ENCODE results near the gene WSB1. TPM values are rescaled to one million over a fixed set of nuclear protein-coding genes. Genes with fewer than 3 reads are reported as not detected.
A peak's percentile ranks its signal among the peaks of the same experiment; 100 is the strongest.

The WSB1 gene
- total RNA-seq, 2 donors from 2014 or later, result 214 to 284 TPM

GRCh38 chr17:27351759-27352158, 57.8 kb downstream of the WSB1 start:
- H3K36me3 ChIP-seq, result no peaks in the 10 kb centered on the region
- no peaks in the 10 kb centered on the region for H3K9me3 ChIP-seq
- H3K27me3 ChIP-seq (replicated peaks; ENCODE audit: insufficient read depth), result no peaks in the 10 kb centered on the region
- H3K4me3 ChIP-seq, result no peak overlapping the region
- H3K4me1 ChIP-seq (ENCODE audit: control insufficient read depth in 1 of 2, low read depth in 2 of 2), result peaks cover 11 to 12% of the 10 kb centered on the region in 2 donors
- ATAC-seq (ENCODE audit: insufficient number of reproducible peaks, low FRiP score, low read depth) (no peak), DNase-seq (ENCODE audit: low spot score) (no peak)
- peak overlapping the region; percentile 2 to 94 for H3K27ac ChIP-seq
- TF ChIP-seq, protein P1, sequence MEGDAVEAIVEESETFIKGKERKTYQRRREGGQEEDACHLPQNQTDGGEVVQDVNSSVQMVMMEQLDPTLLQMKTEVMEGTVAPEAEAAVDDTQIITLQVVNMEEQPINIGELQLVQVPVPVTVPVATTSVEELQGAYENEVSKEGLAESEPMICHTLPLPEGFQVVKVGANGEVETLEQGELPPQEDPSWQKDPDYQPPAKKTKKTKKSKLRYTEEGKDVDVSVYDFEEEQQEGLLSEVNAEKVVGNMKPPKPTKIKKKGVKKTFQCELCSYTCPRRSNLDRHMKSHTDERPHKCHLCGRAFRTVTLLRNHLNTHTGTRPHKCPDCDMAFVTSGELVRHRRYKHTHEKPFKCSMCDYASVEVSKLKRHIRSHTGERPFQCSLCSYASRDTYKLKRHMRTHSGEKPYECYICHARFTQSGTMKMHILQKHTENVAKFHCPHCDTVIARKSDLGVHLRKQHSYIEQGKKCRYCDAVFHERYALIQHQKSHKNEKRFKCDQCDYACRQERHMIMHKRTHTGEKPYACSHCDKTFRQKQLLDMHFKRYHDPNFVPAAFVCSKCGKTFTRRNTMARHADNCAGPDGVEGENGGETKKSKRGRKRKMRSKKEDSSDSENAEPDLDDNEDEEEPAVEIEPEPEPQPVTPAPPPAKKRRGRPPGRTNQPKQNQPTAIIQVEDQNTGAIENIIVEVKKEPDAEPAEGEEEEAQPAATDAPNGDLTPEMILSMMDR (IDR thresholded peaks at IDR 0.05), result no peak

DNA sequence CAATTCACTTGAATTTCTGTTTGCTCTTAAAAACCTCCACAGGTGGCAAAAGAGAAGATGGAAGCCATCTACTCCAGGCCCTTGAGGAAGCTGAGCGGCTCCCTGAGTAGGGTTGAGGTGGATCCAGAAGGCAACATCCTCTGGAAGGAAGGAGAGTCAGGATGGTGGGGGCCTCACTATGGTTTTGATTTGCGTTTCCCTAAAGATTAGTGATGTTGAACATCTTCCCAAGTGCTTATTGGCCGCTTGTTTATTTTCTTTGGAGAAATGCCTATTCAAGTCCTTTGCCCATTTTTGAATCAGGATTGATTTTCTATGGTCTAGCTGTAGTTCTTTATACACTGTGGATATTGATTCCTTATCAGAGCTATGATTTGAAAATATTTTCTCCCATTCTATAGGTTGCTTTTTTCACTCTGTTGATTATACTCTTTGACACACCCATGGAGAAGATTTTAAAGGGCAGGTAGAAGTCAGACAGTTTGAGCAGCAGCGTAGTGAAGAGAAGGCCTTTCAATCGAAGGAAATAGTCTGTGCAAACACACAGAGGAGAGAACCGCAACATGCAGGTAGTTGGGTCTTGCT, 58.6 kb downstream of the WSB1 start:
- ATAC-seq (ENCODE audit: insufficient number of reproducible peaks, low FRiP score, low read depth) (no peak), DNase-seq (ENCODE audit: low spot score) (no peak)
- Histone ChIP-seq H3K4me1 (ENCODE audit: control insufficient read depth in 1 of 2, low read depth in 2 of 2) (peaks cover 11 to 12% of the 10 kb centered on the region in 2 donors), H3K9me3 (no peaks in the 10 kb centered on the region), H3K4me3 (peak overlapping the region; percentile 82), H3K27me3 (replicated peaks; ENCODE audit: insufficient read depth) (no peaks in the 10 kb centered on the region), H3K36me3 (no peaks in the 10 kb centered on the region), H3K27ac (peak overlapping the region; percentile 89 to 94)
- TF ChIP-seq, protein P1 (IDR thresholded peaks at IDR 0.05), result no peak

- Histone ChIP-seq H3K27me3 (replicated peaks; ENCODE audit: insufficient read depth) (no peaks in the 10 kb centered on the region), H3K36me3 (no peaks in the 10 kb centered on the region), H3K4me1 (ENCODE audit: control insufficient read depth in 1 of 2, low read depth in 2 of 2) (peaks cover 11 to 12% of the 10 kb centered on the region in 2 donors), H3K9me3 (no peaks in the 10 kb centered on the region), H3K27ac (peak overlapping the region; percentile 89 to 94), H3K4me3 (peak overlapping the region; percentile 82)
- no peak for ATAC-seq (ENCODE audit: insufficient number of reproducible peaks, low FRiP score, low read depth)
- no peak for DNase-seq (ENCODE audit: low spot score)
- TF ChIP-seq, protein P1 (IDR thresholded peaks at IDR 0.05), result no peak
These were observed 59.1 kb downstream of the WSB1 start for GRCh38 chr17:27353033-27353460.

GRCh38 chr17:27353461-27354050, 59.6 kb downstream of the WSB1 start:
- no peaks in the 10 kb centered on the region for H3K9me3 ChIP-seq
- H3K4me1 ChIP-seq (ENCODE audit: control insufficient read depth in 1 of 2, low read depth in 2 of 2), result peaks cover 8 to 12% of the 10 kb centered on the region in 2 donors
- no peaks in the 10 kb centered on the region for H3K36me3 ChIP-seq
- H3K27ac ChIP-seq, result peak overlapping the region; percentile 89 to 94
- peak overlapping the region; percentile 82 for H3K4me3 ChIP-seq
- DNase-seq (ENCODE audit: low spot score), result peak; percentile 81
- TF ChIP-seq, protein P1 (IDR thresholded peaks at IDR 0.05), result peak; percentile 97
- no peaks in the 10 kb centered on the region for H3K27me3 ChIP-seq (replicated peaks; ENCODE audit: insufficient read depth)
- ATAC-seq (ENCODE audit: insufficient number of reproducible peaks, low FRiP score, low read depth), result peak; percentile 98

- DNase-seq (ENCODE audit: low spot score) (no peak), ATAC-seq (ENCODE audit: insufficient number of reproducible peaks, low FRiP score, low read depth) (no peak)
- Histone ChIP-seq H3K4me3 (peak overlapping the region; percentile 82), H3K9me3 (no peaks in the 10 kb centered on the region), H3K36me3 (no peaks in the 10 kb centered on the region), H3K27me3 (replicated peaks; ENCODE audit: insufficient read depth) (no peaks in the 10 kb centered on the region), H3K4me1 (ENCODE audit: control insufficient read depth in 1 of 2, low read depth in 2 of 2) (peaks cover 8 to 12% of the 10 kb centered on the region in 2 donors), H3K27ac (peak overlapping the region; percentile 36 to 94)
- TF ChIP-seq, protein P1 (IDR thresholded peaks at IDR 0.05), result peak; percentile 45
These were observed 60.2 kb downstream of the WSB1 start for GRCh38 chr17:27354051-27354490.
